HepG2 (cell line): ENCODE results near the gene PPP1R13B. TPM values are rescaled to one million over a fixed set of nuclear protein-coding genes. Genes with fewer than 3 reads are reported as not detected.

Experiments
- ATAC-seq: fragments of 200-7000 bp; cut with Tn5 transposase; 3 replicates; pipeline ENCODE4 v1.9.1; 2020; ENCODE audit warnings: mild to moderate bottlenecking, moderate library complexity
- BruUV-seq: library from RNA; stranded (reverse); fragments of 400-500 nt; replicated peaks from 2 replicates; lab custom pipeline; 2021; lab: Mats Ljungman, UMichigan
- CTCF ChIA-PET: fragments of 300-600 bp; formaldehyde crosslinking; extraction: SDS; loops from one replicate; lab custom pipeline; 2021; ENCODE audit warnings: low total read pairs, inconsistent platforms, low intra/inter-chr PET ratio; lab: Yijun Ruan, JAX
- POLR2A ChIA-PET: fragments of 350-600 bp; sonication (Branson Sonifier 250); formaldehyde crosslinking; loops from one replicate; lab custom pipeline; 2020; ENCODE audit warnings: antibody characterized with exemption, inconsistent platforms; lab: Yijun Ruan, JAX
- DNase-seq: peaks from one replicate; pipeline ENCODE4 v3.0.0-alpha.2; 2015; ENCODE audit warnings: low spot score
- FAIRE-seq: peaks from 3 replicates; lab custom pipeline; 2011; peaks lifted over from hg19 to GRCh38; lab: Jason Lieb, UNC
- H2AFZ ChIP-seq: one replicate; pipeline ENCODE4 v1.6.1; 2011; ENCODE audit warnings: low read length, inconsistent platforms
- H3K27ac ChIP-seq: fragments of 300-600 bp; 3 replicates; pipeline ENCODE4 v1.8.0; 2011; ENCODE audit warnings: mixed run types, mild to moderate bottlenecking, mixed read lengths, low read length, inconsistent platforms; ENCODE audit not compliant: insufficient read depth; ENCODE audit errors: extremely low read length
- H3K27me3 ChIP-seq, 2 experiments: fragments of 200-600 bp in 1 of 2; 2 replicates in 1 of 2; 3 replicates in 1 of 2; pipeline versions ENCODE4 v1.6.0 to v1.8.0; 2011; ENCODE audit warnings: low read length in 2 of 2, mild to moderate bottlenecking in 2 of 2, moderate library complexity in 2 of 2, inconsistent platforms in 1 of 2; ENCODE audit not compliant: insufficient read depth in 2 of 2, control insufficient read depth in 1 of 2
- H3K36me3 ChIP-seq, 2 experiments: fragments of 200-600 bp in 1 of 2; replicated peaks in 1 of 2; 2 replicates in 1 of 2; 3 replicates in 1 of 2; pipeline versions ENCODE4 v1.5.1 to v1.8.0; 2011; ENCODE audit warnings: low read length in 2 of 2, inconsistent platforms in 1 of 2; ENCODE audit not compliant: insufficient read depth in 2 of 2, control insufficient read depth in 1 of 2
- H3K4me1 ChIP-seq: 2 replicates; pipeline ENCODE4 v1.5.1; 2012; ENCODE audit warnings: low read length, inconsistent platforms; ENCODE audit not compliant: insufficient read depth
- H3K4me2 ChIP-seq: 2 replicates; pipeline ENCODE4 v1.6.0; 2011; ENCODE audit warnings: low read depth, low read length, inconsistent platforms
- H3K4me3 ChIP-seq, 3 experiments: fragments of 200-600 bp in 1 of 3; sonication (generic), shearing (Covaris generic) in 1 of 3; replicated peaks in 1 of 3; 2 replicates each; pipeline ENCODE4 v1.5.1; 2011 to 2016; ENCODE audit warnings: low read length in 3 of 3, inconsistent platforms in 2 of 3, low read depth in 2 of 3, mild to moderate bottlenecking in 2 of 3, control low read depth in 1 of 3, mixed read lengths in 1 of 3; ENCODE audit not compliant: insufficient read depth in 1 of 3
- H3K79me2 ChIP-seq: one replicate; pipeline ENCODE4 v1.6.1; 2011; ENCODE audit warnings: low read length, inconsistent platforms; ENCODE audit not compliant: insufficient read depth
- H3K9ac ChIP-seq: 2 replicates; pipeline ENCODE4 v1.6.0; 2011; ENCODE audit warnings: mild to moderate bottlenecking, low read depth, low read length, inconsistent platforms; ENCODE audit not compliant: insufficient read depth
- H3K9me3 ChIP-seq: 2 replicates; pipeline ENCODE4 v1.5.1; 2012; ENCODE audit warnings: mild to moderate bottlenecking, low read length
- H4K20me1 ChIP-seq: 2 replicates; pipeline ENCODE4 v1.6.0; 2011; ENCODE audit warnings: inconsistent platforms, mild to moderate bottlenecking, low read length, moderate library complexity; ENCODE audit not compliant: insufficient read depth
- AGO1 ChIP-seq: fragments of 200-400 bp; formaldehyde crosslinking; IDR thresholded peaks from 2 replicates; pipeline ENCODE4 v1.6.1; 2017; ENCODE audit warnings: mild to moderate bottlenecking, low read depth, low read length, moderate library complexity; ENCODE audit not compliant: poor library complexity, severe bottlenecking
- HNRNPL ChIP-seq: fragments of 200-400 bp; formaldehyde crosslinking; IDR thresholded peaks from 2 replicates; pipeline ENCODE4 v1.6.1; 2017; ENCODE audit warnings: mild to moderate bottlenecking, low read depth, low read length
- YEATS2 ChIP-seq: sonication (generic); formaldehyde crosslinking; IDR thresholded peaks from 2 replicates; pipeline ENCODE4 v1.4.0; 2020; ENCODE audit warnings: missing genetic modification reagents, borderline replicate concordance
- ZGPAT ChIP-seq: IDR thresholded peaks from 2 replicates; pipeline ENCODE4 v1.6.1; 2016; ENCODE audit warnings: mild to moderate bottlenecking
- ZNF143 ChIP-seq: sonication (generic); formaldehyde crosslinking; IDR thresholded peaks from 2 replicates; pipeline ENCODE4 v1.4.0; 2020; ENCODE audit warnings: missing genetic modification reagents
- ZNF251 ChIP-seq: sonication (generic); formaldehyde crosslinking; IDR thresholded peaks from 2 replicates; pipeline ENCODE4 v1.9.0; 2021; ENCODE audit warnings: mild to moderate bottlenecking, missing genetic modification reagents
- ZNF646 ChIP-seq: sonication (generic); formaldehyde crosslinking; IDR thresholded peaks from 2 replicates; pipeline ENCODE4 v1.9.0; 2021; ENCODE audit warnings: mild to moderate bottlenecking, missing genetic modification reagents
- ZNF761 ChIP-seq: sonication (generic); formaldehyde crosslinking; conservative IDR thresholded peaks from 2 replicates; pipeline ENCODE4 v1.4.0; 2020; ENCODE audit warnings: mild to moderate bottlenecking, missing genetic modification reagents
- ZNF83 ChIP-seq: sonication (generic); formaldehyde crosslinking; IDR thresholded peaks from 2 replicates; pipeline ENCODE4 v1.4.0; 2020; ENCODE audit warnings: missing genetic modification reagents, mild to moderate bottlenecking, borderline replicate concordance
- WGBS: methylation state at CpG from one replicate; pipeline ENCODE4 v1.1.6; 2017; ENCODE audit warnings: low lambda C conversion rate; 5-methylcytosine and 5-hydroxymethylcytosine counted together
- in situ Hi-C: cut with HindIII; loops from 2 replicates; pipeline ENCODE4 v1.10.0; 2017; ENCODE audit warnings: low pct_unique_long_range_greater_than_20kb; ENCODE audit not compliant: extremely low pct_ligation_motif_present
- intact Hi-C: fragments of 100-400 bp; cut with micrococcal nuclease; formaldehyde crosslinking; loops from one replicate; pipeline ENCODE4 v1.10.0; 2022; ENCODE audit not compliant: unreplicated experiment
- polyA plus RNA-seq, 8 experiments: library from polyadenylated mRNA; depleted of rRNA in 3 of 8; stranded (reverse) in 7 of 8; unstranded in 1 of 8; fragments of >200 nt; fragmentation: Illumina TruSeq in 4 of 8; extraction: Trizol in 4 of 8; gene quantifications; 2 replicates each; pipeline versions ENCODE4 v1.2.1 to v1.2.3, GENCODE V29; 2011 to 2016; ENCODE audit warnings: low read depth in 4 of 8, missing spikeins in 1 of 8, mixed read lengths in 1 of 8; ENCODE audit not compliant: insufficient read depth in 1 of 8
- total RNA-seq, 5 experiments: library from RNA; depleted of rRNA; stranded (reverse); fragments of >200 nt; fragmentation: Illumina TruSeq; extraction: Trizol; gene quantifications; 2 replicates each; pipeline ENCODE4 v1.2.3, GENCODE V29; 2016; ENCODE audit warnings: low read depth in 1 of 5
- TF ChIP-seq, protein P1 (sequence below): sonication (generic); formaldehyde crosslinking; conservative IDR thresholded peaks from 2 replicates; pipeline ENCODE4 v1.8.1; 2023; ENCODE audit warnings: missing genetic modification reagents
- TF ChIP-seq, protein P2 (sequence below): sonication (generic); formaldehyde crosslinking; IDR thresholded peaks from 2 replicates; pipeline ENCODE4 v1.4.0; 2020; ENCODE audit warnings: missing genetic modification reagents; ENCODE audit errors: not compliant biosample characterization

The PPP1R13B gene
- total and polyA plus RNA-seq, 2 of the 13 experiments (the other 11 are each of a cell fraction or from before 2014, with no cell fraction given), result 4.6 to 9.4 TPM

DNA sequence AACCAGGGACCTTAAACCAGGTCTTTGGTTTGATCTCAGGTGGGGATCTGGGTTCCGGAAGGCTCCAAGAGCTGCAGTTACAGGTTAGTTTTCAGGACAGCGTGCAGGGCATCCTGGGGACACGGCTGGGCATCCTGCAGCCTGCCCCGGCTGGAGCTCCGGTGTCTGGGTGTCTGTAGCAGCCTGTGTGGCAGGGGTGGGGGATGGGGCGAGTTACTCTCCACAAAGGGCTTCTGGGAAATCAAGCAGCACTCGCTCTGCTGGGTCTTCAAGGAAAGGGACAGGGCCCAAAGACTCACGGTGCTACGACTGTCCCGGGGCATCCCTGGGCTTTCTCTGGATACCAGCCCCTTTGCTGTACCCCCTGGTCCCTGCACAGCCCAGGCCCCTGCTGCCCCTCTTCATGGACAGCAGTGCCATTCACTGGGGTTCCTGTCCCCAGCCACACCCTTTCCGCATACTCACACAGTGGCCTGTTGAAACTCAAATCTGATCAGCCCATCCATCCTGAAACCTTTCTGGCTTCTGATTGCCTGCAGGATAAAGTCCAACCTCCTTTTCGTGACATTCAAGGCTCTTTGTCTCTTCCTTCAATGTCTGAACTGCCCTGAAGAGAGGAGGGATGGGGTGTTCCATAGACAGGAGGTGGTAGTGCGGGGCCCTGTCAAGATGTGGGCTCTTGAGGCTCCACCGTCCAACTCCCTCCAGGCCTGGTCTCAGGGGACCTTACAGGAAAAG, 22.2 kb upstream of the PPP1R13B start:
- FAIRE-seq (no peak), DNase-seq (no peak), ATAC-seq (peak; percentile 4; the same call in 2 of the 3 replicates)
- Histone ChIP-seq H3K4me3 (peak overlapping the region in 1 of 3 experiments; percentile 3; a peak in 1 of 6 replicates), H3K4me2 (peak overlapping the region; percentile 28), H2AFZ (no peak overlapping the region), H3K9ac (peak overlapping the region; percentile 30; the same call in 1 of the 2 replicates), H3K36me3 (no peaks in the 10 kb centered on the region; a peak in 1 of 5 replicates), H4K20me1 (no peaks in the 10 kb centered on the region), H3K79me2 (no peaks in the 10 kb centered on the region), H3K9me3 (no peaks in the 10 kb centered on the region), H3K27me3 (no peaks in the 10 kb centered on the region), H3K4me1 (peaks cover 64% of the 10 kb centered on the region), H3K27ac (peak overlapping the region; percentile 21)
- POLR2A ChIA-PET, result interaction anchor here (1.4 to 6.2 kb wide), 3 partner anchors 9 to 15 kb away, joined by 3 to 84 read pairs (median 3); no protein-coding TSS in a partner anchor
- in situ Hi-C loops, result no loop called here
- no TSS peak for BruUV-seq
- intact Hi-C loops, result loop anchor here (1.0 kb wide), 1 partner anchor 22 kb away; no protein-coding TSS in a partner anchor
- 50% methylated on average over 9 of the region's 14 CpGs for WGBS
- CTCF ChIA-PET, result no interaction called here
- TF ChIP-seq, protein P1, sequence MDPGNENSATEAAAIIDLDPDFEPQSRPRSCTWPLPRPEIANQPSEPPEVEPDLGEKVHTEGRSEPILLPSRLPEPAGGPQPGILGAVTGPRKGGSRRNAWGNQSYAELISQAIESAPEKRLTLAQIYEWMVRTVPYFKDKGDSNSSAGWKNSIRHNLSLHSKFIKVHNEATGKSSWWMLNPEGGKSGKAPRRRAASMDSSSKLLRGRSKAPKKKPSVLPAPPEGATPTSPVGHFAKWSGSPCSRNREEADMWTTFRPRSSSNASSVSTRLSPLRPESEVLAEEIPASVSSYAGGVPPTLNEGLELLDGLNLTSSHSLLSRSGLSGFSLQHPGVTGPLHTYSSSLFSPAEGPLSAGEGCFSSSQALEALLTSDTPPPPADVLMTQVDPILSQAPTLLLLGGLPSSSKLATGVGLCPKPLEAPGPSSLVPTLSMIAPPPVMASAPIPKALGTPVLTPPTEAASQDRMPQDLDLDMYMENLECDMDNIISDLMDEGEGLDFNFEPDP (CRISPR knock-in tag), result 0 out of 2 replicates have a peak, but pooled peaks have one; percentile 41
- TF ChIP-seq AGO1 (peak; percentile 41), HNRNPL (0 out of 2 replicates have a peak, but pooled peaks have one; percentile 24), ZNF761 (CRISPR knock-in tag) (no peak), YEATS2 (CRISPR knock-in tag) (no peak), ZNF646 (CRISPR knock-in tag) (0 out of 2 replicates have a peak, but pooled peaks have one; percentile 20), ZGPAT (CRISPR knock-in tag) (0 out of 2 replicates have a peak, but pooled peaks have one; percentile 23), ZNF251 (CRISPR knock-in tag) (no peak), ZNF143 (peak; percentile 73), ZNF83 (CRISPR knock-in tag) (no peak)
- TF ChIP-seq, protein P2, sequence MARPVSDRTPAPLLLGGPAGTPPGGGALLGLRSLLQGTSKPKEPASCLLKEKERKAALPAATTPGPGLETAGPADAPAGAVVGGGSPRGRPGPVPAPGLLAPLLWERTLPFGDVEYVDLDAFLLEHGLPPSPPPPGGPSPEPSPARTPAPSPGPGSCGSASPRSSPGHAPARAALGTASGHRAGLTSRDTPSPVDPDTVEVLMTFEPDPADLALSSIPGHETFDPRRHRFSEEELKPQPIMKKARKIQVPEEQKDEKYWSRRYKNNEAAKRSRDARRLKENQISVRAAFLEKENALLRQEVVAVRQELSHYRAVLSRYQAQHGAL, result no peak
